Measurements from ENCODE around the gene SRP72.

The SRP72 gene

DNA sequence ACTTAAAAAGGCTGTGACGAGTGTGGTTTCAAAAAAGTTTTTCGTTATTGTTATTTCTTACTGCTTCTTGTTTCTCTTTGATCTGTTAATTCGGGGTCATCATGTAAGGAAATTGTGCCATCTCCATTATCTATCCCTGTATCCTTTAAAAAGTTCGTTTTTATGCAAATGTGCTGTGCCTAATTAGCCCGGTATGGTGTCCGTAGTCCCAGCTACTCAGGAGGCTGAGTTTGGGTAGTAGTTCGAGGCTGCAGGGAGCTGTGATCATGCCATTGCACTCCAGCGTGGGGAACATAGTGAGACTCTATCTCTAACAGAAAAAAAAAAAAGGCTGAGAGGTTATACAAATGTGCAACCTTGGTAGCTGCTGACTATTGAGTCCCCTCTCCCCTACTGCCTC is 83.2 kb downstream of the SRP72 start:
- DNase-seq (ENCODE audit: low read depth) = no peak

DNA sequence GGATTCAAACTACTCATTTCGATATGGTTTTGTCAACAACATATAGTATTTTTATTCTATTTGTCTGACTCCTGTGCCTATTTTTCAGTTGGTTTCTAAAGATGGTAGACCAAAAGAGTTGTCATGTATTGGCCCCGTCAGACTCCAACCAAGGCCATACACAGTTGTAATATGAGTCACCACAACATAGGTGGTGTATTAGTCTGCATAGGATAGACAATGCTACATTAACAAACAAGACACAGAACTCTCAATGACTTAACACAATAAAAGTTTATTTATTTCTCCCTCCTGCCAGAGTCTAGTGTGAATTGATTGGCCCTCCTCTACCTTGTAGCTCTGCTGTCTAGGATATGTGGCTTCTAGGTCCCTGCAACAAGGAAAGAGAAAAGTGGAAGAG is 84.1 kb downstream of the SRP72 start:
- DNase-seq (ENCODE audit: low read depth) = no peak

DNA sequence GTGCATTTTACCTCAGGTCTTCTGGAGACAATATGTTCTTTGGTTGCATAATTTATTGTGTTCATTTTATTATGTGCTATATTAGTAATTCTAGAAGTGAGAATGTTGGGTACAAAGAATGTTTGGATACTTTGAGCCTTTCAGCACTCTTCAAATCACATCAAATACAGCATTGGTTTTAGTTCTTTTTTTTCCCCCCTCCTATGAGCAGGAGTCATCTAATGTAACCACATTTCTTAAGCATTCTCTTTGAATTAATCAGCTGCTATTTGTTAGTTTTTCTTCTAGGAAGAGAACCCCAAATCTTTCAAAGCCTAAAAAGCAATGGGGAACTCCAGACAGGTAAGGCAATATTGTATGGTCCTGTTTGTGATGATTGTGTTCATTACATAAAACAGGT is 84.9 kb downstream of the SRP72 start:
- DNase-seq (ENCODE audit: low read depth) = no peak
